Activated naive CD8-positive, alpha-beta T cell treated with anti-CD3 and anti-CD28 coated beads, Interleukin-2, amount 50 U/mL, for 16 hours (primary cell): ENCODE measurements around the gene FGB.

Source experiments
- DNase-seq: peaks from one replicate; pipeline ENCODE4 v3.0.0-alpha.2; 2020; ENCODE audit warnings: low read depth, low spot score

The FGB gene

GRCh38 chr4:154620111-154620510 lies 57.3 kb downstream of the FGB start:
- no peak for DNase-seq
